Fibroblast of gingiva (primary cell): ENCODE data around the gene ANXA6.

Source experiments
- DNase-seq: peaks from one replicate; pipeline ENCODE4 v3.0.0-alpha.2; 2011; ENCODE audit warnings: low read depth

ANXA6 gene

DNA sequence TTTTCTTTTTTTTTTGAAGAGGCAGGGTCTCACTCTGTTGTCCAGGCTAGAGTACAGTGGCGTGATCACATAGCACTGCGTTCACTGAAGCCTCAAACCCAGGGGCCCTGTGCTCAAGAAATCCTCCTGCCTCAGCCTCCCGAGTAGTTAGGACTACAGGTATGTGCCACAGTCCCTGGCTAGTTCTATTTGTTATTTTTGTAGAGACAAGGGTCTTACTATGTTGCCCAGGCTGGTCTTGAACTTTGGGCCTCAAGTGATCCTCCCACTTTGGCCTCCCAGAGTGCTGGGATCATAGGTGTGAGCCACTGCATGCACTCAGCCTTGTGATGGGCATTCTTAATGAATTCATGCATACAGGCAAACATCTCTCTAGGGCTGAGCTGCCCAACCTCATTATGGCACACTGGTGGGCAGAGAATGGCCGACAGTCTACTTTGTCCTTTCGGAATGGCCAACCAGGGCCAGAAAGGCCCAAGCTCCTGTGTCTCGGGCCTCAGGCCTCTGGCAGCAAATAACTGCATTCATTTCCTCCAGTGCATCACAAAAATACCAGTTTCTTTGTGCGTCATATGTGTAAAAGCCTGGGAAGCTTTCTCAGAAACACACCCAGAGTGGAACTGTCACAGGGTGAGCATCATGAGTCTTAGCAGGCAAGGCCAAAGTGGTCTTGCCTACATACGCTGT lies 27.2 kb downstream of the ANXA6 start:
- DNase-seq, result no peak

- DNase-seq, result no peak
These were observed 28.8 kb downstream of the ANXA6 start for GRCh38 chr5:151128817-151129216.

DNA sequence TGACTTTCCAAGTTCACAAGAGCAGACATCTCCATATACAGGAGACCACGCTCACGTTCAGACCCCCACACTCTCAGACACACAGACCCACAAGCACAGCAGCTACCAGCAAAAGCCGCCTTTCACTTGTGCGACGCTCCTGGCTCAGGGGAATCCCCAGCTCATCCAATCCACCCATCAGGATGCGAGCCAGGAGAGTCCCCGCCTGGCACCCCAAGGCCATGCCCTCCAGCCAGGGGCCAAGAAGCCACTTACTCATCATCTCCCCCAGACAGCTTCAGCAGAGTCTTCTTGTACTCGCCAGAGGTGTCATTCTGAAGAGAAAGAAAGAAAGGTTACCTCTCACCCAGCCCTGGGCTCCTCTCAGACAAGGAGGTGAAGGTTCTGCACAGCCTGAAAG lies 29.7 kb downstream of the ANXA6 start:
- no peak for DNase-seq

DNA sequence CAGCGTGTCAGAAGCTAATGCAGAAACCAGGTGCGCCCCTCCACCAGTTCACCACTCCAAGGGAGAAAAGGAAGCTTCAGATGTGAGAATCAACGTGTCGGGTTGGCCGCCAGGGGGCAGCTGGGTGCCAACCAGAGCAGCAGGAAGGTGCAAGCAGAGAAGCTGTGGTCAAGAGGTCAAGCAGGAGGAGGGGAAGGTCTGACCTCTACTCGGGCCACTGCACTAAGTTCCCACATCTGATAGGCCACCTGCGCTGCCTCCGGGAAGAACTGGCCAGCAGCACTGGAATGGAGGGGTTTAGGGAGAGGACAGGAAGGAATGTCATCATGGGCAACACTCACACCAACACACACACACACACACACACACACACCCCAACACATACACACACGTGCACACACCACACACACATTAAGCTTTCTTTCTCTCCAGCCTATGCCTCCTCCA lies 31.4 kb downstream of the ANXA6 start:
- peak; percentile 59 for DNase-seq

GRCh38 chr5:151125421-151125820 lies 32.2 kb downstream of the ANXA6 start:
- DNase-seq, result no peak

- no peak for DNase-seq
These were observed 33.5 kb downstream of the ANXA6 start for GRCh38 chr5:151123897-151124751.

GRCh38 chr5:151122828-151123227 lies 34.8 kb downstream of the ANXA6 start:
- DNase-seq, result no peak

- DNase-seq, result no peak
These were observed 35.9 kb downstream of the ANXA6 start for GRCh38 chr5:151121665-151122064.

DNA sequence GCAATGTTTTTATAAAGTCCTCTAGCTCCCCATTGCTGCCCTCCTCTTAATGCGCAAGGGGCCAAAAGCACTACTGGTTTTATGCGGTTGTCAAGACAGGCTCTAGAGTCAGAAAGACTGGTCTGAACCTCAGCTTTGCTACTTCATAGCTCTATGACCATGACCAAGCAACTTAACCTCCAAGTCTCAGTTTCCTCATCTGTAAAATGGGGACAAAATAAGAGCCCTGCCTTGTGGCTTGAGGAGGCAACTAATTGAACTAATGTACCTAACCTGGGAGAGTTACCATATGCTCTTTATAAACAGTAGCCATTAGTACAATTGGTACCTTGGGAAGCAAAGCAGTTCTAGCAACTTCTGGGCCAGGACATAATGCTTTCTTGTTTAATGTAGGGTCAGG lies 36.5 kb downstream of the ANXA6 start:
- DNase-seq, result no peak

DNA sequence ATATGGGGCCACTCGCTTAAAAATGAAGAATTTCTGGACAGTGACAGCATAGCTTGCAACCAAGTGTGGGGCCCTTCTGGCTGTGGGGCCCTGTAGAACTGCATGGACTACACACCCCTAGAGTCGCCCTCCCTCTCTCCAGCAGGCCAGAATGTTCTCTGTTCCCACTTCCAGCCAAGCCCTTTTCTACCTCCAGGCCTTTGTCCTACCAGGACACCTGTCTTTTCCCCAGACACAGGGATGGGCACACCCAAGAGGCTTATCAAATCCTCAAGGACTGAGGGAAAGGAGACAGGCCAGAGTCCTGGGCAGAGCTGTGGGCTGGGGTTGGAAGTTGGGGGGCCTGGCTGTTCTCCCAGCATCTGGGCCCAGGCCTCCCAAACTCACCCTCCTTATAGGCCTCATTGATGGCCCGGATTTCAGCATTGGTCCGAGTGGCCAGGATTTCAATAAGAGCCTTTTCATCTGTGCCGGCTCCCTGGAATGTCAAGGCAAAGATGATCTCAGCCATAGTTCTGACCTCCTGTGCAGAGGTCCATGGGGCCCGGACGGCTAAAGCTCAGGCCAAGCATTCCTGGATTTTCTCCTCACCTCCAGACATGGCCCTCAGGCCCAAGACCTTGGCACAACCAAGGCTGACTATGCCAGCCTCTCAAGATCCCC lies 38.5 kb downstream of the ANXA6 start:
- DNase-seq, result no peak

- DNase-seq, result peak; percentile 59
These were observed 42.2 kb downstream of the ANXA6 start for GRCh38 chr5:151115272-151115905.

GRCh38 chr5:151113651-151114050 lies 43.9 kb downstream of the ANXA6 start:
- peak; percentile 41 for DNase-seq

GRCh38 chr5:151110992-151111391 lies 46.6 kb downstream of the ANXA6 start:
- no peak for DNase-seq

- DNase-seq, result no peak
These were observed 47.4 kb downstream of the ANXA6 start for GRCh38 chr5:151110122-151110681.

- peak; percentile 37 for DNase-seq
These were observed 49.0 kb downstream of the ANXA6 start for GRCh38 chr5:151108566-151108965.

GRCh38 chr5:151107738-151108520 lies 49.6 kb downstream of the ANXA6 start:
- DNase-seq, result peak; percentile 87

DNA sequence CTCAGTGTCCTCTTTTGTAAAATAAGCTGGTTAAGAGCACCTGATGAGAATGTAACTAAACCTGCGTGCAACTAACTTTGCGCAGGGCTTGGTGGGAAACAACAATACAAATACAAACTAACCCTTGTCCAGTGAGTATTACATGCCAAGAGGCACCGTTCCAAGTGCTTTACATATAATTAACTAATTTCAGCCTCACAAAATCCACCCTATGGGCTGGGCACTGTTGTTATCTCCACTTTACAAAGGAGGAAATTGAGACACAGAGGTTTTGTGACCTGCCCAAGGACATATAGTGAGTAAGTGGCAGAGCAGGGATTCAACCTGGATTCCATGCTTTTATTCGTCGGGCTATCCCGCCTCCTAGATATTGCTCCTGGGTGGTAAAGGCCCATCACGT lies 50.5 kb downstream of the ANXA6 start:
- no peak for DNase-seq

- DNase-seq, result no peak
These were observed 51.1 kb downstream of the ANXA6 start for GRCh38 chr5:151106509-151106908.

- no peak for DNase-seq
These were observed 51.5 kb downstream of the ANXA6 start for GRCh38 chr5:151106043-151106442.

DNA sequence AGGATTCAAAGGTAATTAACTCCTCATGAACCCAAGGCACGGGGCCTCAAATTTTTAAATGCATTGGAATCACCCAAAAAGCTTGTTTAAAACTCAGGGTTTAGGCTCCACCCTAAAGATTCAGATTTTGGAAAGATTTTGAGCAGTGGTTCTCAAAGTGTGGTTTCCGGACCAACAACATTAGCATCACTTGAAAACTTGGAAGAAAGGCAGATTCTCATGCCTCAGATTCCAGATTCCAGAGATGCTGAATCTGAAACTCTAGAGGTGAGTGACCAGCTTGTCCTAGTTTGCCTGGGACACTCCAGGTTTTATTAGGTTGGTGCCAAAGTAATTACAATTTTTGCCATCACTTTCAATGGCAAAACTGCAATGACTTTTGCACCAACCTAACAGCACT lies 52.0 kb downstream of the ANXA6 start:
- DNase-seq, result peak; percentile 42

GRCh38 chr5:151104795-151105194 lies 52.8 kb downstream of the ANXA6 start:
- DNase-seq, result peak; percentile 99
